GM23248 (cell line): ENCODE results near the gene HK3. TPM values are rescaled to one million over a fixed set of nuclear protein-coding genes. Genes with fewer than 3 reads are reported as not detected.

Source experiments
- DNase-seq: peaks from one replicate; pipeline ENCODE4 v3.0.0-alpha.2; 2015
- H2AFZ ChIP-seq: fragments of 200-600 bp; sonication (generic); 2 replicates; pipeline ENCODE4 v1.6.1; 2016; ENCODE audit warnings: antibody characterized with exemption
- H3F3A ChIP-seq: fragments of 200-600 bp; sonication (generic); 2 replicates; pipeline ENCODE4 v1.6.1; 2016; ENCODE audit warnings: mild to moderate bottlenecking, antibody characterized with exemption, mixed run types; ENCODE audit not compliant: insufficient read depth
- H3K27ac ChIP-seq: fragments of 200-600 bp; sonication (generic); 2 replicates; pipeline ENCODE4 v1.5.1; 2016; ENCODE audit warnings: mild to moderate bottlenecking
- H3K27me3 ChIP-seq: fragments of 200-600 bp; sonication (generic); replicated peaks from 2 replicates; pipeline ENCODE4 v1.6.1; 2016; ENCODE audit warnings: mild to moderate bottlenecking; ENCODE audit not compliant: insufficient read depth
- H3K36me3 ChIP-seq: fragments of 200-600 bp; sonication (generic); 2 replicates; pipeline ENCODE4 v1.6.1; 2016; ENCODE audit warnings: low read depth, mild to moderate bottlenecking
- H3K4me1 ChIP-seq: fragments of 200-600 bp; sonication (generic); 2 replicates; pipeline ENCODE4 v1.6.1; 2016; ENCODE audit warnings: mild to moderate bottlenecking; ENCODE audit not compliant: insufficient read depth
- H3K4me2 ChIP-seq: fragments of 200-600 bp; sonication (generic); one replicate; pipeline ENCODE4 v1.6.1; 2016; ENCODE audit warnings: mild to moderate bottlenecking; ENCODE audit not compliant: unreplicated experiment
- H3K4me3 ChIP-seq: fragments of 200-600 bp; sonication (generic); 2 replicates; pipeline ENCODE4 v1.5.1; 2016; ENCODE audit warnings: mild to moderate bottlenecking
- H3K79me2 ChIP-seq: fragments of 200-600 bp; sonication (generic); 2 replicates; pipeline ENCODE4 v1.6.1; 2016; ENCODE audit warnings: mild to moderate bottlenecking; ENCODE audit not compliant: insufficient read depth
- H3K9ac ChIP-seq: fragments of 200-600 bp; sonication (generic); 2 replicates; pipeline ENCODE4 v1.6.1; 2016; ENCODE audit warnings: mild to moderate bottlenecking
- H3K9me2 ChIP-seq: fragments of 200-600 bp; sonication (generic); 2 replicates; pipeline ENCODE4 v1.6.1; 2016; ENCODE audit warnings: mixed run types, mild to moderate bottlenecking, moderate library complexity; ENCODE audit not compliant: insufficient read depth
- H3K9me3 ChIP-seq: fragments of 200-600 bp; sonication (generic); one replicate; pipeline ENCODE4 v1.6.1; 2017; ENCODE audit warnings: low read depth
- H4K20me1 ChIP-seq: fragments of 200-600 bp; sonication (generic); 2 replicates; pipeline ENCODE4 v1.6.0; 2016; ENCODE audit not compliant: insufficient read depth
- EZH2 ChIP-seq: fragments of 200-600 bp; sonication (generic); IDR thresholded peaks from 2 replicates; pipeline ENCODE4 v1.6.1; 2018; ENCODE audit warnings: antibody characterized with exemption, mild to moderate bottlenecking; ENCODE audit not compliant: insufficient read depth, poor library complexity, severe bottlenecking
- EZH2phosphoT487 ChIP-seq: fragments of 200-600 bp; sonication (generic); IDR thresholded peaks from 2 replicates; pipeline ENCODE4 v1.6.1; 2018; ENCODE audit warnings: antibody characterized with exemption, moderate library complexity, mild to moderate bottlenecking, low read depth; ENCODE audit not compliant: insufficient read depth
- WGBS, 2 experiments: methylation state at CpG; one replicate each; pipeline ENCODE4 v1.1.6; 2015 to 2017; ENCODE audit warnings: low lambda C conversion rate in 2 of 2, low coverage in 1 of 2; ENCODE audit errors: missing lambda C conversion rate in 2 of 2; 5-methylcytosine and 5-hydroxymethylcytosine counted together
- in situ Hi-C: fragments of 300-500 bp; cut with MboI; formaldehyde crosslinking; loops from 2 replicates; pipeline ENCODE4 v1.15.0; 2020
- polyA plus RNA-seq: library from polyadenylated mRNA; unstranded; fragments of >200 nt; fragmentation: Nextera tagmentation; extraction: Ambion mirVana; gene quantifications from 2 replicates; pipeline ENCODE4 v1.2.1, GENCODE V29; 2016
- total RNA-seq: library from RNA; depleted of rRNA; stranded (reverse); fragments of >200 nt; shearing (Covaris generic); gene quantifications from 2 replicates; pipeline ENCODE4 v1.2.3, GENCODE V29; 2014

The HK3 gene
- total and polyA plus RNA-seq, 2 experiments from 2014 or later: not detected

- 45 to 49% methylated on average over 8 of the region's 8 CpGs for WGBS, 2 experiments
- TF ChIP-seq EZH2phosphoT487: no peak
- no peak for TF ChIP-seq EZH2
- H3K4me1 ChIP-seq: no peaks in the 10 kb centered on the region
- no peaks in the 10 kb centered on the region for H4K20me1 ChIP-seq
- DNase-seq: no peak
- H3K9me2 ChIP-seq: no peaks in the 10 kb centered on the region
- H3K79me2 ChIP-seq: no peaks in the 10 kb centered on the region
- H3K4me3 ChIP-seq: no peak overlapping the region
- H3K9me3 ChIP-seq: no peaks in the 10 kb centered on the region
- H2AFZ ChIP-seq: no peak overlapping the region
- no peak overlapping the region for H3K27ac ChIP-seq
- H3K27me3 ChIP-seq: no peaks in the 10 kb centered on the region; the same call in 1 of the 2 replicates
- in situ Hi-C loops: no loop called here
- no peaks in the 10 kb centered on the region for H3F3A ChIP-seq
- H3K36me3 ChIP-seq: no peaks in the 10 kb centered on the region
- no peak overlapping the region for H3K4me2 ChIP-seq
- no peak overlapping the region for H3K9ac ChIP-seq
Observed at GRCh38 chr5:176854164-176854563, 45.0 kb downstream of the HK3 start.

GRCh38 chr5:176853151-176853778, 45.9 kb downstream of the HK3 start:
- H3K9me2 ChIP-seq: no peaks in the 10 kb centered on the region
- DNase-seq: no peak
- 56 to 57% methylated on average over 19 to 20 of the region's 20 CpGs for WGBS, 2 experiments
- H3K27ac ChIP-seq: no peak overlapping the region
- H3K79me2 ChIP-seq: no peaks in the 10 kb centered on the region
- H2AFZ ChIP-seq: no peak overlapping the region
- H3K4me2 ChIP-seq: no peak overlapping the region
- TF ChIP-seq EZH2 (no peak), EZH2phosphoT487 (no peak)
- H3K9me3 ChIP-seq: no peaks in the 10 kb centered on the region
- no peaks in the 10 kb centered on the region for H4K20me1 ChIP-seq
- no peaks in the 10 kb centered on the region for H3K4me1 ChIP-seq
- H3K36me3 ChIP-seq: no peaks in the 10 kb centered on the region
- H3F3A ChIP-seq: no peaks in the 10 kb centered on the region
- H3K27me3 ChIP-seq: no peaks in the 10 kb centered on the region; the same call in 1 of the 2 replicates
- no peak overlapping the region for H3K4me3 ChIP-seq
- H3K9ac ChIP-seq: no peak overlapping the region
- in situ Hi-C loops: no loop called here

- no peaks in the 10 kb centered on the region for H3K36me3 ChIP-seq
- no peak overlapping the region for H3K4me3 ChIP-seq
- no peak overlapping the region for H2AFZ ChIP-seq
- H4K20me1 ChIP-seq: no peaks in the 10 kb centered on the region
- no peaks in the 10 kb centered on the region for H3K4me1 ChIP-seq
- 61 to 64% methylated on average over 17 of the region's 17 CpGs for WGBS, 2 experiments
- in situ Hi-C loops: no loop called here
- H3K9me3 ChIP-seq: no peaks in the 10 kb centered on the region
- H3K27me3 ChIP-seq: peaks cover 3% of the 10 kb centered on the region; the same call in 1 of the 2 replicates
- no peak overlapping the region for H3K27ac ChIP-seq
- H3K9me2 ChIP-seq: no peaks in the 10 kb centered on the region
- no peaks in the 10 kb centered on the region for H3K79me2 ChIP-seq
- no peak overlapping the region for H3K9ac ChIP-seq
- DNase-seq: no peak
- no peaks in the 10 kb centered on the region for H3F3A ChIP-seq
- TF ChIP-seq EZH2phosphoT487: no peak
- TF ChIP-seq EZH2: no peak
- no peak overlapping the region for H3K4me2 ChIP-seq
Observed at GRCh38 chr5:176851871-176852658, 47.1 kb downstream of the HK3 start.

GRCh38 chr5:176851380-176851779, 47.8 kb downstream of the HK3 start:
- Histone ChIP-seq H3K79me2 (no peaks in the 10 kb centered on the region), H3K9me3 (no peaks in the 10 kb centered on the region), H3K9me2 (no peaks in the 10 kb centered on the region), H3K4me2 (no peak overlapping the region), H3F3A (no peaks in the 10 kb centered on the region), H3K9ac (no peak overlapping the region), H4K20me1 (no peaks in the 10 kb centered on the region), H3K27ac (no peak overlapping the region), H2AFZ (no peak overlapping the region), H3K27me3 (peaks cover 3% of the 10 kb centered on the region; the same call in 1 of the 2 replicates), H3K4me1 (no peaks in the 10 kb centered on the region), H3K36me3 (no peaks in the 10 kb centered on the region), H3K4me3 (no peak overlapping the region)
- in situ Hi-C loops: no loop called here
- no peak for DNase-seq
- TF ChIP-seq EZH2phosphoT487 (no peak), EZH2 (no peak)
- 37 to 51% methylated on average over 11 to 12 of the region's 12 CpGs for WGBS, 2 experiments
